ENCODE data around the gene RPRD2. TPM values are rescaled to one million over a fixed set of nuclear protein-coding genes. Genes with fewer than 3 reads are reported as not detected.

The RPRD2 gene
- total and polyA plus RNA-seq, 2 experiments from 2014 or later: 16.8 to 20.4 TPM

GRCh38 chr1:150406483-150406882 lies 42.5 kb downstream of the RPRD2 start:
- H3K27ac Mint-ChIP-seq: no peak overlapping the region; the same call in 1 of the 2 replicates
- H3K36me3 Mint-ChIP-seq (ENCODE audit: low read depth): no peaks in the 10 kb centered on the region
- H3K4me3 Mint-ChIP-seq: no peak overlapping the region
- Histone ChIP-seq H4K20me1 (replicated peaks; ENCODE audit: insufficient read depth) (peaks cover 26% of the 10 kb centered on the region), H3K36me3 (ENCODE audit: insufficient read depth) (no peaks in the 10 kb centered on the region), H3K27me3 (ENCODE audit: insufficient read depth) (no peaks in the 10 kb centered on the region), H3K79me2 (replicated peaks; ENCODE audit: insufficient read depth) (peaks cover 94% of the 10 kb centered on the region), H2AFZ (no peak overlapping the region), H3K9me2 (ENCODE audit: insufficient read depth) (no peaks in the 10 kb centered on the region), H3K27ac (ENCODE audit: low read depth) (peak overlapping the region; percentile 65), H3K4me2 (no peak overlapping the region), H3F3A (replicated peaks; ENCODE audit: low read depth) (no peaks in the 10 kb centered on the region), H3K4me3 (no peak overlapping the region), H3K4me1 (ENCODE audit: insufficient read depth) (peaks cover 37% of the 10 kb centered on the region)
- no peak for TF ChIP-seq NANOG (IDR thresholded peaks at IDR 0.05; ENCODE audit: borderline replicate concordance)
- no peak for TF ChIP-seq EZH2 (IDR thresholded peaks at IDR 0.05; ENCODE audit: low read depth, unreplicated experiment)
- TF ChIP-seq JUNB (IDR thresholded peaks at IDR 0.05; ENCODE audit: unreplicated experiment): no peak
- no peak for TF ChIP-seq STAT1 (IDR thresholded peaks at IDR 0.05; ENCODE audit: unreplicated experiment)
- H3K27me3 Mint-ChIP-seq (ENCODE audit: insufficient read depth, low read depth, poor library complexity): peaks cover 5% of the 10 kb centered on the region
- H3K4me1 Mint-ChIP-seq: peaks cover 48% of the 10 kb centered on the region
- DNase-seq (ENCODE audit: low spot score): peak; percentile 27
- no peaks in the 10 kb centered on the region for H3K9me3 Mint-ChIP-seq
- no peak for ATAC-seq

DNA sequence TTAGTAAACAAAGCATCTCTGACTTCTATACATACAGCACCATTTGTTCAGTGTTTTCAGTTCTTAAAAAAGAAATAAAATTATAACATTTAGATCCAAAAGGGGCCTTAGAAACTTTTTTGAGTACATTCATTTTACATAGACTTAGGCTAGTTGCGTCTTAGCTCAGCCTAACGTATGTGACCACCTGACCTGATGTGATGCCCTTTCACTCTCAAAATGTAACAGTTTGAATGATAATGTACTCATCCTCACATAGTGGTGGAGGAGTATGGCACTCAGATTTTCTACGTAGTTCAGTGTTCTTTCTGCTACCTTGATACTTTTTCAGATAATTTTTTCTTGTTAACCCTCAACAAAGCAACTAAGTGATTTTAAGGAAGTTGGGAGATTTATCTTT lies 43.4 kb downstream of the RPRD2 start:
- Histone ChIP-seq H3K27ac (ENCODE audit: low read depth) (0 out of 2 replicates have a peak overlapping the region, but pooled peaks have one; percentile 65), H3K4me3 (no peak overlapping the region), H3K9me2 (ENCODE audit: insufficient read depth) (no peaks in the 10 kb centered on the region), H3F3A (replicated peaks; ENCODE audit: low read depth) (no peaks in the 10 kb centered on the region), H2AFZ (no peak overlapping the region), H3K4me2 (peak overlapping the region; percentile 1; the same call in 1 of the 2 replicates), H4K20me1 (replicated peaks; ENCODE audit: insufficient read depth) (peaks cover 26% of the 10 kb centered on the region), H3K79me2 (replicated peaks; ENCODE audit: insufficient read depth) (peaks cover 92% of the 10 kb centered on the region), H3K36me3 (ENCODE audit: insufficient read depth) (no peaks in the 10 kb centered on the region), H3K27me3 (ENCODE audit: insufficient read depth) (no peaks in the 10 kb centered on the region), H3K4me1 (ENCODE audit: insufficient read depth) (peaks cover 37% of the 10 kb centered on the region)
- Mint-ChIP-seq H3K36me3 (ENCODE audit: low read depth) (no peaks in the 10 kb centered on the region), H3K27ac (peak overlapping the region; percentile 80), H3K9me3 (no peaks in the 10 kb centered on the region), H3K4me1 (peaks cover 48% of the 10 kb centered on the region), H3K27me3 (ENCODE audit: insufficient read depth, low read depth, poor library complexity) (peaks cover 5% of the 10 kb centered on the region), H3K4me3 (no peak overlapping the region; the same call in 2 of the 3 replicates)
- ATAC-seq: peak; percentile 72
- peak; percentile 35 for DNase-seq (ENCODE audit: low spot score)
- TF ChIP-seq STAT1 (IDR thresholded peaks at IDR 0.05; ENCODE audit: unreplicated experiment) (no peak), ZNF114 (CRISPR knock-in tag; IDR thresholded peaks at IDR 0.05) (no peak), JUNB (IDR thresholded peaks at IDR 0.05; ENCODE audit: unreplicated experiment) (no peak), CTCF (conservative IDR thresholded peaks at IDR 0.05; ENCODE audit: low read depth in 2 of 2) (no peak), EZH2 (IDR thresholded peaks at IDR 0.05; ENCODE audit: low read depth, unreplicated experiment) (no peak)
- TF ChIP-seq, protein P1, sequence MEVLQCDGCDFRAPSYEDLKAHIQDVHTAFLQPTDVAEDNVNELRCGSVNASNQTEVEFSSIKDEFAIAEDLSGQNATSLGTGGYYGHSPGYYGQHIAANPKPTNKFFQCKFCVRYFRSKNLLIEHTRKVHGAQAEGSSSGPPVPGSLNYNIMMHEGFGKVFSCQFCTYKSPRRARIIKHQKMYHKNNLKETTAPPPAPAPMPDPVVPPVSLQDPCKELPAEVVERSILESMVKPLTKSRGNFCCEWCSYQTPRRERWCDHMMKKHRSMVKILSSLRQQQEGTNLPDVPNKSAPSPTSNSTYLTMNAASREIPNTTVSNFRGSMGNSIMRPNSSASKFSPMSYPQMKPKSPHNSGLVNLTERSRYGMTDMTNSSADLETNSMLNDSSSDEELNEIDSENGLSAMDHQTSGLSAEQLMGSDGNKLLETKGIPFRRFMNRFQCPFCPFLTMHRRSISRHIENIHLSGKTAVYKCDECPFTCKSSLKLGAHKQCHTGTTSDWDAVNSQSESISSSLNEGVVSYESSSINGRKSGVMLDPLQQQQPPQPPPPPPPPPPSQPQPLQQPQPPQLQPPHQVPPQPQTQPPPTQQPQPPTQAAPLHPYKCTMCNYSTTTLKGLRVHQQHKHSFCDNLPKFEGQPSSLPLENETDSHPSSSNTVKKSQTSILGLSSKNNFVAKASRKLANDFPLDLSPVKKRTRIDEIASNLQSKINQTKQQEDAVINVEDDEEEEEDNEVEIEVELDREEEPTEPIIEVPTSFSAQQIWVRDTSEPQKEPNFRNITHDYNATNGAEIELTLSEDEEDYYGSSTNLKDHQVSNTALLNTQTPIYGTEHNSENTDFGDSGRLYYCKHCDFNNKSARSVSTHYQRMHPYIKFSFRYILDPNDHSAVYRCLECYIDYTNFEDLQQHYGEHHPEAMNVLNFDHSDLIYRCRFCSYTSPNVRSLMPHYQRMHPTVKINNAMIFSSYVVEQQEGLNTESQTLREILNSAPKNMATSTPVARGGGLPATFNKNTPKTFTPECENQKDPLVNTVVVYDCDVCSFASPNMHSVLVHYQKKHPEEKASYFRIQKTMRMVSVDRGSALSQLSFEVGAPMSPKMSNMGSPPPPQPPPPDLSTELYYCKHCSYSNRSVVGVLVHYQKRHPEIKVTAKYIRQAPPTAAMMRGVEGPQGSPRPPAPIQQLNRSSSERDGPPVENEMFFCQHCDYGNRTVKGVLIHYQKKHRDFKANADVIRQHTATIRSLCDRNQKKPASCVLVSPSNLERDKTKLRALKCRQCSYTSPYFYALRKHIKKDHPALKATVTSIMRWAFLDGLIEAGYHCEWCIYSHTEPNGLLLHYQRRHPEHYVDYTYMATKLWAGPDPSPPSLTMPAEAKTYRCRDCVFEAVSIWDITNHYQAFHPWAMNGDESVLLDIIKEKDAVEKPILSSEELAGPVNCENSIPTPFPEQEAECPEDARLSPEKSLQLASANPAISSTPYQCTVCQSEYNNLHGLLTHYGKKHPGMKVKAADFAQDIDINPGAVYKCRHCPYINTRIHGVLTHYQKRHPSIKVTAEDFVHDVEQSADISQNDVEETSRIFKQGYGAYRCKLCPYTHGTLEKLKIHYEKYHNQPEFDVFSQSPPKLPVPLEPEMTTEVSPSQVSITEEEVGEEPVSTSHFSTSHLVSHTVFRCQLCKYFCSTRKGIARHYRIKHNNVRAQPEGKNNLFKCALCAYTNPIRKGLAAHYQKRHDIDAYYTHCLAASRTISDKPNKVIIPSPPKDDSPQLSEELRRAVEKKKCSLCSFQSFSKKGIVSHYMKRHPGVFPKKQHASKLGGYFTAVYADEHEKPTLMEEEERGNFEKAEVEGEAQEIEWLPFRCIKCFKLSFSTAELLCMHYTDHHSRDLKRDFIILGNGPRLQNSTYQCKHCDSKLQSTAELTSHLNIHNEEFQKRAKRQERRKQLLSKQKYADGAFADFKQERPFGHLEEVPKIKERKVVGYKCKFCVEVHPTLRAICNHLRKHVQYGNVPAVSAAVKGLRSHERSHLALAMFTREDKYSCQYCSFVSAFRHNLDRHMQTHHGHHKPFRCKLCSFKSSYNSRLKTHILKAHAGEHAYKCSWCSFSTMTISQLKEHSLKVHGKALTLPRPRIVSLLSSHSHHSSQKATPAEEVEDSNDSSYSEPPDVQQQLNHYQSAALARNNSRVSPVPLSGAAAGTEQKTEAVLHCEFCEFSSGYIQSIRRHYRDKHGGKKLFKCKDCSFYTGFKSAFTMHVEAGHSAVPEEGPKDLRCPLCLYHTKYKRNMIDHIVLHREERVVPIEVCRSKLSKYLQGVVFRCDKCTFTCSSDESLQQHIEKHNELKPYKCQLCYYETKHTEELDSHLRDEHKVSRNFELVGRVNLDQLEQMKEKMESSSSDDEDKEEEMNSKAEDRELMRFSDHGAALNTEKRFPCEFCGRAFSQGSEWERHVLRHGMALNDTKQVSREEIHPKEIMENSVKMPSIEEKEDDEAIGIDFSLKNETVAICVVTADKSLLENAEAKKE (CRISPR knock-in tag; IDR thresholded peaks at IDR 0.05): no peak
- TF ChIP-seq, protein P2, sequence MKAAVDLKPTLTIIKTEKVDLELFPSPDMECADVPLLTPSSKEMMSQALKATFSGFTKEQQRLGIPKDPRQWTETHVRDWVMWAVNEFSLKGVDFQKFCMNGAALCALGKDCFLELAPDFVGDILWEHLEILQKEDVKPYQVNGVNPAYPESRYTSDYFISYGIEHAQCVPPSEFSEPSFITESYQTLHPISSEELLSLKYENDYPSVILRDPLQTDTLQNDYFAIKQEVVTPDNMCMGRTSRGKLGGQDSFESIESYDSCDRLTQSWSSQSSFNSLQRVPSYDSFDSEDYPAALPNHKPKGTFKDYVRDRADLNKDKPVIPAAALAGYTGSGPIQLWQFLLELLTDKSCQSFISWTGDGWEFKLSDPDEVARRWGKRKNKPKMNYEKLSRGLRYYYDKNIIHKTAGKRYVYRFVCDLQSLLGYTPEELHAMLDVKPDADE (IDR thresholded peaks at IDR 0.05): no peak
- TF ChIP-seq, protein P3, sequence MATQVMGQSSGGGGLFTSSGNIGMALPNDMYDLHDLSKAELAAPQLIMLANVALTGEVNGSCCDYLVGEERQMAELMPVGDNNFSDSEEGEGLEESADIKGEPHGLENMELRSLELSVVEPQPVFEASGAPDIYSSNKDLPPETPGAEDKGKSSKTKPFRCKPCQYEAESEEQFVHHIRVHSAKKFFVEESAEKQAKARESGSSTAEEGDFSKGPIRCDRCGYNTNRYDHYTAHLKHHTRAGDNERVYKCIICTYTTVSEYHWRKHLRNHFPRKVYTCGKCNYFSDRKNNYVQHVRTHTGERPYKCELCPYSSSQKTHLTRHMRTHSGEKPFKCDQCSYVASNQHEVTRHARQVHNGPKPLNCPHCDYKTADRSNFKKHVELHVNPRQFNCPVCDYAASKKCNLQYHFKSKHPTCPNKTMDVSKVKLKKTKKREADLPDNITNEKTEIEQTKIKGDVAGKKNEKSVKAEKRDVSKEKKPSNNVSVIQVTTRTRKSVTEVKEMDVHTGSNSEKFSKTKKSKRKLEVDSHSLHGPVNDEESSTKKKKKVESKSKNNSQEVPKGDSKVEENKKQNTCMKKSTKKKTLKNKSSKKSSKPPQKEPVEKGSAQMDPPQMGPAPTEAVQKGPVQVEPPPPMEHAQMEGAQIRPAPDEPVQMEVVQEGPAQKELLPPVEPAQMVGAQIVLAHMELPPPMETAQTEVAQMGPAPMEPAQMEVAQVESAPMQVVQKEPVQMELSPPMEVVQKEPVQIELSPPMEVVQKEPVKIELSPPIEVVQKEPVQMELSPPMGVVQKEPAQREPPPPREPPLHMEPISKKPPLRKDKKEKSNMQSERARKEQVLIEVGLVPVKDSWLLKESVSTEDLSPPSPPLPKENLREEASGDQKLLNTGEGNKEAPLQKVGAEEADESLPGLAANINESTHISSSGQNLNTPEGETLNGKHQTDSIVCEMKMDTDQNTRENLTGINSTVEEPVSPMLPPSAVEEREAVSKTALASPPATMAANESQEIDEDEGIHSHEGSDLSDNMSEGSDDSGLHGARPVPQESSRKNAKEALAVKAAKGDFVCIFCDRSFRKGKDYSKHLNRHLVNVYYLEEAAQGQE (IDR thresholded peaks at IDR 0.05; ENCODE audit: unreplicated experiment): no peak
